22Rv1 (cell line): ENCODE results near the gene USH2A.

Experiments used
- ZFX ChIP-seq: fragments of 450-650 bp; IDR thresholded peaks from 2 replicates; pipeline ENCODE4 v1.6.1; 2017; ENCODE audit warnings: antibody characterized with exemption, borderline replicate concordance
- TF ChIP-seq, protein P1 (sequence below): fragments of 450-650 bp; IDR thresholded peaks from 2 replicates; pipeline ENCODE4 v1.5.1; 2017; ENCODE audit warnings: mild to moderate bottlenecking

DNA sequence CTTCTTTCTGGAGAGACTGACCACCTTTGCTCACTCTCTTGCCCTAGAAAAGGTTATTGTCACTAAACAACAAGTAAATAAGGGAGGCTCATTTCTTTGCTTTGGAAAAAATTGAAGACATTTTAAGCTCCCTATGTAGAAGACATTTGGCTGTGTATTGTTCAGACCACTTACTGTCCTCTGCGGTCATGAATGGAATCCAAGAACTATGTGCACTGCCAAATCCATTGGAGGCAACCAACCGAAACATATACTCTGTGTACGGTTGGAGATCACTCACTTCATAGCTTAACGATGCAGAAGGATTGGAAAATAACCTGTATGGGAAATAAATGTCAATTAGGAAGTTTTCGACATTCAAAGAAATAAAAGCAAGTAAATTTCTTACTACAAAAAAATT, 523.3 kb downstream of the USH2A start:
- TF ChIP-seq, protein P1, sequence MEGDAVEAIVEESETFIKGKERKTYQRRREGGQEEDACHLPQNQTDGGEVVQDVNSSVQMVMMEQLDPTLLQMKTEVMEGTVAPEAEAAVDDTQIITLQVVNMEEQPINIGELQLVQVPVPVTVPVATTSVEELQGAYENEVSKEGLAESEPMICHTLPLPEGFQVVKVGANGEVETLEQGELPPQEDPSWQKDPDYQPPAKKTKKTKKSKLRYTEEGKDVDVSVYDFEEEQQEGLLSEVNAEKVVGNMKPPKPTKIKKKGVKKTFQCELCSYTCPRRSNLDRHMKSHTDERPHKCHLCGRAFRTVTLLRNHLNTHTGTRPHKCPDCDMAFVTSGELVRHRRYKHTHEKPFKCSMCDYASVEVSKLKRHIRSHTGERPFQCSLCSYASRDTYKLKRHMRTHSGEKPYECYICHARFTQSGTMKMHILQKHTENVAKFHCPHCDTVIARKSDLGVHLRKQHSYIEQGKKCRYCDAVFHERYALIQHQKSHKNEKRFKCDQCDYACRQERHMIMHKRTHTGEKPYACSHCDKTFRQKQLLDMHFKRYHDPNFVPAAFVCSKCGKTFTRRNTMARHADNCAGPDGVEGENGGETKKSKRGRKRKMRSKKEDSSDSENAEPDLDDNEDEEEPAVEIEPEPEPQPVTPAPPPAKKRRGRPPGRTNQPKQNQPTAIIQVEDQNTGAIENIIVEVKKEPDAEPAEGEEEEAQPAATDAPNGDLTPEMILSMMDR: no peak
- TF ChIP-seq ZFX: no peak
